ENCODE data around the gene DACT2. TPM values are rescaled to one million over a fixed set of nuclear protein-coding genes. Genes with fewer than 3 reads are reported as not detected.

DACT2 gene
- total and polyA plus RNA-seq, 2 of the 8 experiments (the other 6 are each of a cell fraction or from before 2014, with no cell fraction given), result 2.9 to 3.1 TPM

GRCh38 chr6:168364793-168365421, 45.3 kb upstream of the DACT2 start:
- no peaks in the 10 kb centered on the region for H3K79me1 ChIP-seq (ENCODE audit: low read depth, low read length)
- no peak overlapping the region for H2BK120ac ChIP-seq (replicated peaks; ENCODE audit: low read depth, low read length)
- H3K36me3 ChIP-seq (ENCODE audit: control insufficient read depth in 2 of 4, insufficient read depth in 4 of 4, low read length in 3 of 4), result no peaks in the 10 kb centered on the region; a peak in 1 of 8 replicates
- no peaks in the 10 kb centered on the region for H3K23me2 ChIP-seq (ENCODE audit: low read depth, low read length)
- no peak overlapping the region for H3K18ac ChIP-seq (ENCODE audit: extremely low read depth, low read length)
- H3K4ac ChIP-seq (replicated peaks; ENCODE audit: insufficient read length, low read depth, low read length), result no peak overlapping the region
- no peak overlapping the region for H3K9ac ChIP-seq (replicated peaks in 1 of 4; ENCODE audit: extremely low read depth in 1 of 4, low read depth in 3 of 4, low read length in 3 of 4)
- no peak overlapping the region for H3K4me2 ChIP-seq (ENCODE audit: insufficient read depth in 1 of 2, low read depth in 2 of 2, low read length in 2 of 2)
- no peak overlapping the region for H3K4me3 ChIP-seq (ENCODE audit: extremely low read depth in 1 of 4, insufficient read depth in 2 of 4, low read depth in 3 of 4, low read length in 4 of 4)
- H3K14ac ChIP-seq (ENCODE audit: insufficient read length), result no peak overlapping the region
- H3K79me2 ChIP-seq (ENCODE audit: control insufficient read depth in 1 of 2, insufficient read depth in 2 of 2, low read length in 2 of 2), result no peaks in the 10 kb centered on the region
- DNase-seq (ENCODE audit: low read depth in 1 of 2, low spot score in 2 of 2) (no peak), FAIRE-seq (no peak)
- H2AFZ ChIP-seq (ENCODE audit: low read length), result no peak overlapping the region
- CTCF ChIA-PET (ENCODE audit: partially characterized antibody), result interaction anchor here (0.6 kb wide), 1 partner anchor 9 kb away, joined by 3 read pairs; no protein-coding TSS in a partner anchor
- no peak overlapping the region for H2AK5ac ChIP-seq (ENCODE audit: low read depth, low read length)
- whole genome bisulfite sequencing, 2 experiments (ENCODE audit: extremely low coverage in 1 of 2, insufficient coverage in 1 of 2, insufficient read length in 1 of 2, insufficient replicate concordance in 2 of 2, low coverage in 1 of 2, low lambda C conversion rate in 2 of 2, missing lambda C conversion rate in 1 of 2), result 95% methylated on average over 30 of the region's 31 CpGs; no CpG with 5 or more reads in 1 of the 2 experiments
- no peak for TF ChIP-seq BACH1 (IDR thresholded peaks at IDR 0.05; ENCODE audit: low read length)
- TF ChIP-seq GTF2F1 (IDR thresholded peaks at IDR 0.05; ENCODE audit: borderline replicate concordance, low read depth, low read length), result no peak
- TF ChIP-seq, protein P1, sequence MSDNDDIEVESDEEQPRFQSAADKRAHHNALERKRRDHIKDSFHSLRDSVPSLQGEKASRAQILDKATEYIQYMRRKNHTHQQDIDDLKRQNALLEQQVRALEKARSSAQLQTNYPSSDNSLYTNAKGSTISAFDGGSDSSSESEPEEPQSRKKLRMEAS (IDR thresholded peaks at IDR 0.05), result peak; percentile 44; the same call in 1 of the 2 replicates
- no peak overlapping the region for H2BK15ac ChIP-seq (ENCODE audit: low read length)
- no peak overlapping the region for H2BK20ac ChIP-seq (ENCODE audit: low read length)
- no peak overlapping the region for H4K8ac ChIP-seq (ENCODE audit: extremely low read depth, insufficient read depth, low read length)
- H2BK12ac ChIP-seq (ENCODE audit: low read depth, low read length), result no peak overlapping the region
- peaks cover 0 to 4% of the 10 kb centered on the region in 2 experiments; a peak in 1 of 4 replicates for H3K9me3 ChIP-seq (ENCODE audit: insufficient read depth in 2 of 2, low read depth in 1 of 2, low read length in 1 of 2)
- no peak overlapping the region for H3K27ac ChIP-seq (ENCODE audit: low read depth, low read length)
- H3K56ac ChIP-seq (replicated peaks; ENCODE audit: insufficient read length, low read depth, low read length), result no peak overlapping the region
- peaks cover 0 to 3% (median 0%) of the 10 kb centered on the region in 4 experiments; a peak in 2 of 7 replicates for H3K4me1 ChIP-seq (replicated peaks in 1 of 4; ENCODE audit: control insufficient read depth in 3 of 4, insufficient read depth in 4 of 4, low read length in 3 of 4)
- H3K27me3 ChIP-seq (replicated peaks in 1 of 4; ENCODE audit: control insufficient read depth in 3 of 4, extremely low read depth in 1 of 4, insufficient read depth in 3 of 4, low read length in 3 of 4), result no peaks in the 10 kb centered on the region
- H2BK5ac ChIP-seq (ENCODE audit: low read depth, low read length), result no peak overlapping the region
- H4K91ac ChIP-seq (replicated peaks; ENCODE audit: insufficient read length, low read length), result no peak overlapping the region
- no peak overlapping the region for H3K23ac ChIP-seq (ENCODE audit: insufficient read length)
- POLR2A ChIA-PET (ENCODE audit: partially characterized antibody), result interaction anchor here (1.2 kb wide), 1 partner anchor 178 kb away, joined by 4 read pairs; no protein-coding TSS in a partner anchor
- H4K20me1 ChIP-seq (replicated peaks in 1 of 2; ENCODE audit: control insufficient read depth in 1 of 2, insufficient read depth in 2 of 2, low read length in 2 of 2), result no peaks in the 10 kb centered on the region
- H4K5ac ChIP-seq (ENCODE audit: insufficient read length, low read depth, low read length), result no peak overlapping the region
